Measurements from ENCODE around the gene ADAMTSL2. TPM values are rescaled to one million over a fixed set of nuclear protein-coding genes. Genes with fewer than 3 reads are reported as not detected.

The ADAMTSL2 gene
- total and polyA plus RNA-seq, 2 of the 13 experiments (the other 11 are each of a cell fraction or from before 2014, with no cell fraction given), result 1.9 to 3.8 TPM

- POLR2A ChIA-PET, result no interaction called here
- Histone ChIP-seq H3K9ac (ENCODE audit: insufficient read depth, low read depth, low read length) (no peak overlapping the region), H3K4me2 (ENCODE audit: low read depth, low read length) (no peak overlapping the region), H3K27me3 (ENCODE audit: control insufficient read depth in 1 of 2, insufficient read depth in 2 of 2, low read length in 2 of 2) (no peaks in the 10 kb centered on the region), H3K4me3 (replicated peaks in 1 of 3; ENCODE audit: insufficient read depth in 1 of 3, low read depth in 2 of 3, low read length in 3 of 3) (no peak overlapping the region), H4K20me1 (ENCODE audit: insufficient read depth, low read length) (no peaks in the 10 kb centered on the region), H2AFZ (ENCODE audit: low read length) (no peak overlapping the region), H3K9me3 (ENCODE audit: low read length) (no peaks in the 10 kb centered on the region), H3K79me2 (ENCODE audit: insufficient read depth, low read length) (no peaks in the 10 kb centered on the region), H3K27ac (ENCODE audit: extremely low read length, insufficient read depth, low read length) (no peak overlapping the region), H3K36me3 (replicated peaks in 1 of 2; ENCODE audit: control insufficient read depth in 1 of 2, insufficient read depth in 2 of 2, low read length in 2 of 2) (peaks cover 0 to 1% of the 10 kb centered on the region in 2 experiments; a peak in 2 of 5 replicates), H3K4me1 (ENCODE audit: insufficient read depth, low read length) (no peaks in the 10 kb centered on the region)
- intact Hi-C loops (cut with micrococcal nuclease; ENCODE audit: unreplicated experiment), result no loop called here
- no TSS peak for BruUV-seq (replicated peaks)
- DNase-seq (ENCODE audit: low spot score), result no peak
- no peak for ATAC-seq
- CTCF ChIA-PET (ENCODE audit: low intra/inter-chr PET ratio, low total read pairs), result no interaction called here
- WGBS (ENCODE audit: low lambda C conversion rate), result 69% methylated on average over 8 of the region's 16 CpGs
- no peak for FAIRE-seq
- in situ Hi-C loops (cut with HindIII; ENCODE audit: extremely low pct_ligation_motif_present, low pct_unique_long_range_greater_than_20kb), result loop anchor here (25.0 kb wide), 1 partner anchor 193 kb away; the partner anchor contains the start of gene SARDH
- TF ChIP-seq ZNF230 (CRISPR knock-in tag; IDR thresholded peaks at IDR 0.05) (no peak), KLF9 (CRISPR knock-in tag; IDR thresholded peaks at IDR 0.05; ENCODE audit: low read depth) (no peak), SIN3B (IDR thresholded peaks at IDR 0.05; ENCODE audit: low read length) (no peak), ZNF740 (CRISPR knock-in tag; IDR thresholded peaks at IDR 0.05) (no peak), SP4 (CRISPR knock-in tag; IDR thresholded peaks at IDR 0.05) (no peak), NFE2 (CRISPR knock-in tag; IDR thresholded peaks at IDR 0.05) (no peak), HNRNPK (IDR thresholded peaks at IDR 0.05; ENCODE audit: low read depth, low read length, poor library complexity, severe bottlenecking) (no peak), RNF2 (conservative IDR thresholded peaks at IDR 0.05; ENCODE audit: low read depth) (no peak), ZNF496 (CRISPR knock-in tag; IDR thresholded peaks at IDR 0.05; ENCODE audit: insufficient replicate concordance) (no peak), GATAD2A (CRISPR knock-in tag; IDR thresholded peaks at IDR 0.05) (no peak), TIGD3 (CRISPR knock-in tag; IDR thresholded peaks at IDR 0.05; ENCODE audit: borderline replicate concordance) (no peak), JUND (CRISPR knock-in tag; IDR thresholded peaks at IDR 0.05) (no peak), HOXA7 (CRISPR knock-in tag; IDR thresholded peaks at IDR 0.05) (no peak)
- TF ChIP-seq, protein P1, sequence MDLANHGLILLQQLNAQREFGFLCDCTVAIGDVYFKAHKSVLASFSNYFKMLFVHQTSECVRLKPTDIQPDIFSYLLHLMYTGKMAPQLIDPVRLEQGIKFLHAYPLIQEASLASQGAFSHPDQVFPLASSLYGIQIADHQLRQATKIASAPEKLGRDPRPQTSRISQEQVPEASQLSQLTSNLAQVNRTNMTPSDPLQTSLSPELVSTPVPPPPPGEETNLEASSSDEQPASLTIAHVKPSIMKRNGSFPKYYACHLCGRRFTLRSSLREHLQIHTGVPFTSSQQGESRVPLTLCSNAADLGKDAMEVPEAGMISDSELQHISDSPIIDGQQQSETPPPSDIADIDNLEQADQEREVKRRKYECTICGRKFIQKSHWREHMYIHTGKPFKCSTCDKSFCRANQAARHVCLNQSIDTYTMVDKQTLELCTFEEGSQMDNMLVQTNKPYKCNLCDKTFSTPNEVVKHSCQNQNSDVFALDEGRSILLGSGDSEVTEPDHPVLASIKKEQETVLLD (CRISPR knock-in tag; IDR thresholded peaks at IDR 0.05; ENCODE audit: low read depth), result no peak
- TF ChIP-seq, protein P2, sequence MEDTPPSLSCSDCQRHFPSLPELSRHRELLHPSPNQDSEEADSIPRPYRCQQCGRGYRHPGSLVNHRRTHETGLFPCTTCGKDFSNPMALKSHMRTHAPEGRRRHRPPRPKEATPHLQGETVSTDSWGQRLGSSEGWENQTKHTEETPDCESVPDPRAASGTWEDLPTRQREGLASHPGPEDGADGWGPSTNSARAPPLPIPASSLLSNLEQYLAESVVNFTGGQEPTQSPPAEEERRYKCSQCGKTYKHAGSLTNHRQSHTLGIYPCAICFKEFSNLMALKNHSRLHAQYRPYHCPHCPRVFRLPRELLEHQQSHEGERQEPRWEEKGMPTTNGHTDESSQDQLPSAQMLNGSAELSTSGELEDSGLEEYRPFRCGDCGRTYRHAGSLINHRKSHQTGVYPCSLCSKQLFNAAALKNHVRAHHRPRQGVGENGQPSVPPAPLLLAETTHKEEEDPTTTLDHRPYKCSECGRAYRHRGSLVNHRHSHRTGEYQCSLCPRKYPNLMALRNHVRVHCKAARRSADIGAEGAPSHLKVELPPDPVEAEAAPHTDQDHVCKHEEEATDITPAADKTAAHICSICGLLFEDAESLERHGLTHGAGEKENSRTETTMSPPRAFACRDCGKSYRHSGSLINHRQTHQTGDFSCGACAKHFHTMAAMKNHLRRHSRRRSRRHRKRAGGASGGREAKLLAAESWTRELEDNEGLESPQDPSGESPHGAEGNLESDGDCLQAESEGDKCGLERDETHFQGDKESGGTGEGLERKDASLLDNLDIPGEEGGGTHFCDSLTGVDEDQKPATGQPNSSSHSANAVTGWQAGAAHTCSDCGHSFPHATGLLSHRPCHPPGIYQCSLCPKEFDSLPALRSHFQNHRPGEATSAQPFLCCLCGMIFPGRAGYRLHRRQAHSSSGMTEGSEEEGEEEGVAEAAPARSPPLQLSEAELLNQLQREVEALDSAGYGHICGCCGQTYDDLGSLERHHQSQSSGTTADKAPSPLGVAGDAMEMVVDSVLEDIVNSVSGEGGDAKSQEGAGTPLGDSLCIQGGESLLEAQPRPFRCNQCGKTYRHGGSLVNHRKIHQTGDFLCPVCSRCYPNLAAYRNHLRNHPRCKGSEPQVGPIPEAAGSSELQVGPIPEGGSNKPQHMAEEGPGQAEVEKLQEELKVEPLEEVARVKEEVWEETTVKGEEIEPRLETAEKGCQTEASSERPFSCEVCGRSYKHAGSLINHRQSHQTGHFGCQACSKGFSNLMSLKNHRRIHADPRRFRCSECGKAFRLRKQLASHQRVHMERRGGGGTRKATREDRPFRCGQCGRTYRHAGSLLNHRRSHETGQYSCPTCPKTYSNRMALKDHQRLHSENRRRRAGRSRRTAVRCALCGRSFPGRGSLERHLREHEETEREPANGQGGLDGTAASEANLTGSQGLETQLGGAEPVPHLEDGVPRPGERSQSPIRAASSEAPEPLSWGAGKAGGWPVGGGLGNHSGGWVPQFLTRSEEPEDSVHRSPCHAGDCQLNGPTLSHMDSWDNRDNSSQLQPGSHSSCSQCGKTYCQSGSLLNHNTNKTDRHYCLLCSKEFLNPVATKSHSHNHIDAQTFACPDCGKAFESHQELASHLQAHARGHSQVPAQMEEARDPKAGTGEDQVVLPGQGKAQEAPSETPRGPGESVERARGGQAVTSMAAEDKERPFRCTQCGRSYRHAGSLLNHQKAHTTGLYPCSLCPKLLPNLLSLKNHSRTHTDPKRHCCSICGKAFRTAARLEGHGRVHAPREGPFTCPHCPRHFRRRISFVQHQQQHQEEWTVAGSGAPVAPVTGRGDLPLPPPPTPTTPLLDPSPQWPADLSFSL (CRISPR knock-in tag; IDR thresholded peaks at IDR 0.05), result no peak
Observed at GRCh38 chr9:133543772-133544467, 9.4 kb downstream of the ADAMTSL2 start.
